PC-9 (cell line): Measurements from ENCODE around the gene PPM1E.

Source experiments
- CTCF ChIP-seq: fragments of 200-600 bp; sonication (generic); conservative IDR thresholded peaks from 2 replicates; pipeline ENCODE4 v1.6.1; 2017; ENCODE audit warnings: mixed run types, antibody characterized with exemption, mild to moderate bottlenecking, moderate library complexity
- EZH2 ChIP-seq: fragments of 200-600 bp; sonication (generic); IDR thresholded peaks from 2 replicates; pipeline ENCODE4 v1.8.0; 2017; ENCODE audit warnings: antibody characterized with exemption, low read depth

- TF ChIP-seq CTCF (no peak), EZH2 (no peak)
Observed at GRCh38 chr17:58982626-58983025, 227.0 kb downstream of the PPM1E start.
